IPS-20b (cell line): ENCODE results near the gene EZH2.

ENCODE experiments used
- H3K27ac ChIP-seq: one replicate; pipeline ENCODE4 v1.5.1; 2013; ENCODE audit warnings: low read length
- H3K27me3 ChIP-seq: 2 replicates; pipeline ENCODE4 v1.6.1; 2013; ENCODE audit warnings: mild to moderate bottlenecking, low read length, inconsistent platforms; ENCODE audit not compliant: insufficient read depth
- H3K36me3 ChIP-seq: 2 replicates; pipeline ENCODE4 v1.6.1; 2013; ENCODE audit warnings: low read depth, mild to moderate bottlenecking, inconsistent platforms, low read length, moderate library complexity; ENCODE audit not compliant: insufficient read depth
- H3K4me1 ChIP-seq: 2 replicates; pipeline ENCODE4 v1.6.1; 2013; ENCODE audit warnings: mild to moderate bottlenecking, control low read depth, inconsistent platforms, low read length, moderate library complexity; ENCODE audit not compliant: insufficient read depth
- H3K4me3 ChIP-seq: 2 replicates; pipeline ENCODE4 v1.5.1; 2013; ENCODE audit warnings: mild to moderate bottlenecking, low read length, inconsistent platforms
- H3K9ac ChIP-seq: 2 replicates; pipeline ENCODE4 v1.6.1; 2013; ENCODE audit warnings: low read depth, mild to moderate bottlenecking, inconsistent platforms, low read length, moderate library complexity
- H3K9me3 ChIP-seq: 2 replicates; pipeline ENCODE4 v1.6.1; 2013; ENCODE audit warnings: mild to moderate bottlenecking, low read depth, low read length, inconsistent platforms; ENCODE audit not compliant: insufficient read depth

EZH2 gene

GRCh38 chr7:148884049-148884298, at the start of gene EZH2:
Gene EZH2, minus strand, starts transcription at chr7:148884291. Its CDS starts 36,993 bp downstream, at chr7:148847298.
- peak within 1 kb of the TSS; percentile 85 for H3K9ac ChIP-seq
- no peaks in the 10 kb centered on the region for H3K27me3 ChIP-seq
- peaks cover 5% of the 10 kb centered on the region; the same call in 1 of the 2 replicates for H3K36me3 ChIP-seq
- H3K9me3 ChIP-seq = no peaks in the 10 kb centered on the region
- peak within 1 kb of the TSS; percentile 65 for H3K27ac ChIP-seq
- H3K4me1 ChIP-seq = peaks cover 9% of the 10 kb centered on the region
- H3K4me3 ChIP-seq = peak within 1 kb of the TSS; percentile 81

- no peak overlapping the region for H3K4me3 ChIP-seq
- no peaks in the 10 kb centered on the region for H3K9me3 ChIP-seq
- H3K27me3 ChIP-seq = no peaks in the 10 kb centered on the region
Measured at GRCh38 chr7:148931470-148931869, 47.4 kb upstream of the EZH2 start.

GRCh38 chr7:148930335-148930734, 46.2 kb upstream of the EZH2 start:
- H3K4me1 ChIP-seq = no peaks in the 10 kb centered on the region
- no peak overlapping the region for H3K27ac ChIP-seq
- H3K9me3 ChIP-seq = no peaks in the 10 kb centered on the region
- no peak overlapping the region for H3K4me3 ChIP-seq
- no peaks in the 10 kb centered on the region for H3K36me3 ChIP-seq
- no peak overlapping the region for H3K9ac ChIP-seq
- no peaks in the 10 kb centered on the region for H3K27me3 ChIP-seq

More at GRCh38 chr7:148931470-148931869, 47.4 kb upstream of the EZH2 start:
- Histone ChIP-seq H3K36me3 (no peaks in the 10 kb centered on the region), H3K27ac (no peak overlapping the region), H3K9ac (no peak overlapping the region), H3K4me1 (no peaks in the 10 kb centered on the region)

GRCh38 chr7:148929176-148929575, 45.1 kb upstream of the EZH2 start:
- Histone ChIP-seq H3K27me3 (no peaks in the 10 kb centered on the region), H3K27ac (no peak overlapping the region), H3K9ac (no peak overlapping the region), H3K36me3 (no peaks in the 10 kb centered on the region), H3K9me3 (no peaks in the 10 kb centered on the region), H3K4me1 (no peaks in the 10 kb centered on the region), H3K4me3 (no peak overlapping the region)

GRCh38 chr7:148927123-148928045, 43.3 kb upstream of the EZH2 start:
- Histone ChIP-seq H3K9me3 (no peaks in the 10 kb centered on the region), H3K36me3 (no peaks in the 10 kb centered on the region), H3K27ac (no peak overlapping the region), H3K27me3 (no peaks in the 10 kb centered on the region), H3K4me1 (no peaks in the 10 kb centered on the region), H3K4me3 (no peak overlapping the region), H3K9ac (no peak overlapping the region)

GRCh38 chr7:148925836-148926235, 41.7 kb upstream of the EZH2 start:
- H3K4me3 ChIP-seq = no peak overlapping the region
- H3K9ac ChIP-seq = no peak overlapping the region
- H3K4me1 ChIP-seq = no peaks in the 10 kb centered on the region; the same call in 1 of the 2 replicates
- H3K9me3 ChIP-seq = no peaks in the 10 kb centered on the region
- no peaks in the 10 kb centered on the region for H3K36me3 ChIP-seq
- no peaks in the 10 kb centered on the region for H3K27me3 ChIP-seq
- H3K27ac ChIP-seq = no peak overlapping the region

- Histone ChIP-seq H3K36me3 (no peaks in the 10 kb centered on the region), H3K27ac (no peak overlapping the region), H3K27me3 (no peaks in the 10 kb centered on the region), H3K9ac (no peak overlapping the region), H3K4me3 (no peak overlapping the region), H3K4me1 (no peaks in the 10 kb centered on the region; the same call in 1 of the 2 replicates), H3K9me3 (no peaks in the 10 kb centered on the region)
Measured at GRCh38 chr7:148924011-148924410, 39.9 kb upstream of the EZH2 start.

GRCh38 chr7:148921806-148922205, 37.7 kb upstream of the EZH2 start:
- H3K36me3 ChIP-seq = no peaks in the 10 kb centered on the region
- no peak overlapping the region for H3K27ac ChIP-seq
- no peak overlapping the region for H3K9ac ChIP-seq
- no peaks in the 10 kb centered on the region for H3K27me3 ChIP-seq
- no peak overlapping the region for H3K4me3 ChIP-seq
- H3K9me3 ChIP-seq = no peaks in the 10 kb centered on the region
- no peaks in the 10 kb centered on the region; the same call in 1 of the 2 replicates for H3K4me1 ChIP-seq

GRCh38 chr7:148921189-148921588, 37.1 kb upstream of the EZH2 start:
- H3K36me3 ChIP-seq = no peaks in the 10 kb centered on the region
- H3K27ac ChIP-seq = no peak overlapping the region
- no peaks in the 10 kb centered on the region; the same call in 1 of the 2 replicates for H3K4me1 ChIP-seq
- H3K9ac ChIP-seq = no peak overlapping the region
- no peak overlapping the region for H3K4me3 ChIP-seq
- no peaks in the 10 kb centered on the region for H3K27me3 ChIP-seq
- no peaks in the 10 kb centered on the region for H3K9me3 ChIP-seq

GRCh38 chr7:148919859-148920258, 35.8 kb upstream of the EZH2 start:
- H3K9me3 ChIP-seq = no peaks in the 10 kb centered on the region
- no peak overlapping the region for H3K4me3 ChIP-seq
- H3K4me1 ChIP-seq = no peaks in the 10 kb centered on the region; the same call in 1 of the 2 replicates
- H3K27ac ChIP-seq = no peak overlapping the region
- no peak overlapping the region for H3K9ac ChIP-seq
- no peaks in the 10 kb centered on the region for H3K36me3 ChIP-seq
- H3K27me3 ChIP-seq = no peaks in the 10 kb centered on the region

GRCh38 chr7:148918058-148918596, 34.0 kb upstream of the EZH2 start:
- Histone ChIP-seq H3K27me3 (no peaks in the 10 kb centered on the region), H3K27ac (no peak overlapping the region), H3K36me3 (no peaks in the 10 kb centered on the region), H3K4me1 (no peaks in the 10 kb centered on the region; the same call in 1 of the 2 replicates), H3K9me3 (no peaks in the 10 kb centered on the region), H3K4me3 (no peak overlapping the region), H3K9ac (no peak overlapping the region)

- H3K27ac ChIP-seq = no peak overlapping the region
- no peak overlapping the region for H3K4me3 ChIP-seq
- H3K4me1 ChIP-seq = no peaks in the 10 kb centered on the region; the same call in 1 of the 2 replicates
- H3K9ac ChIP-seq = no peak overlapping the region
- H3K36me3 ChIP-seq = no peaks in the 10 kb centered on the region
- H3K27me3 ChIP-seq = no peaks in the 10 kb centered on the region
- no peaks in the 10 kb centered on the region for H3K9me3 ChIP-seq
Measured at GRCh38 chr7:148916186-148916585, 32.1 kb upstream of the EZH2 start.
